ENCODE measurements around the gene LPCAT1. TPM values are rescaled to one million over a fixed set of nuclear protein-coding genes. Genes with fewer than 3 reads are reported as not detected.
"Not testable (repeated sequence)": the region's sequence is repeated elsewhere in the genome, so short reads cannot be mapped to it uniquely, and the experiment has no call there.

Gene LPCAT1
- polyA plus RNA-seq, 4 donors: 50.5 to 56.4 (median 51.4) TPM

- DNase-seq (ENCODE audit: low read depth in 4 of 4, low spot score in 3 of 4): no peak
Observed at GRCh38 chr5:1481266-1481958, 42.3 kb downstream of the LPCAT1 start.

DNA sequence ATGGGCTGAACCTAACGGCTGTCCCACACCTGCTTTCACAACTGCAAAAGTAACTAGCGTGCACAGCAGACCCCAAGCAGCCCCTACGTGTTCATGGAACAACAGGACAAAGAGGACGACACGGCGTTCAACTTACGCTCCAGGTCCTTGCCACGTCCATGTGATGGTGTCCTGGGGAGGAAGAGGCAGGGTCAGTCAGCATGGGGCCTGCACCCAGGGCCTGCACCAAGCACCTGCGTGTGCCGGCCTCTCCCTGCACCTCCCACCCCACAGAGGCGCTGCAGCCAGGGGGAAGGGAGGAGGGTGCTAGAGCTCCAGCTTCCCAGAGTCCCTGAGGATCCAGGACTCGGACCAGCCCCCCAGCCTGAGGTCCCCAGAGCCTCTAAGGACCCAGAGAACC is 43.0 kb downstream of the LPCAT1 start:
- no peak for DNase-seq (ENCODE audit: low read depth in 4 of 4, low spot score in 3 of 4)

DNA sequence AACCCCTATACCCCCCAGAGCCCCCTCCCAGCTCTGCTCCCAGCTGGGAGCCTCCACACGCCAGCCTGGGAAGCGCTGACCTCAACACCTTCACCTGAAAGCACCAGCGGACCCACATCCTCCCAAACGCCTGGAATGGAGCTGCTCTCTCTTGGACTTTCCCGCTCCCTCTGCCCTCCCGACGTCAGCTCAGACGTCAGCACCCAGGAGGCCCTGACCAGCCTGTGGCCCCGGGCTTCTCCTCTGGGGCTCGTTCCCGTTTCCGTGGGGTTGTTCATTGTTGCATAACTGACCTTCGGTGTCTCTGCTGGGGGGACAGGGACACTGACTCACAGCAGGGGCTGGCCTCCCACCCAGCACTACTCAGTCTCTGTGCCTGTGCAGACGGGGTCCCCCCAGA is 43.5 kb downstream of the LPCAT1 start:
- no peak for DNase-seq (ENCODE audit: low read depth in 4 of 4, low spot score in 3 of 4)

- DNase-seq (ENCODE audit: low read depth in 4 of 4, low spot score in 3 of 4): no peak
Observed at GRCh38 chr5:1479581-1480188, 44.1 kb downstream of the LPCAT1 start.

GRCh38 chr5:1479066-1479465 is 44.7 kb downstream of the LPCAT1 start:
- DNase-seq (ENCODE audit: low read depth in 4 of 4, low spot score in 3 of 4): no peak

- no peak for DNase-seq (ENCODE audit: low read depth in 4 of 4, low spot score in 3 of 4)
Observed at GRCh38 chr5:1478271-1479035, 45.3 kb downstream of the LPCAT1 start.

DNA sequence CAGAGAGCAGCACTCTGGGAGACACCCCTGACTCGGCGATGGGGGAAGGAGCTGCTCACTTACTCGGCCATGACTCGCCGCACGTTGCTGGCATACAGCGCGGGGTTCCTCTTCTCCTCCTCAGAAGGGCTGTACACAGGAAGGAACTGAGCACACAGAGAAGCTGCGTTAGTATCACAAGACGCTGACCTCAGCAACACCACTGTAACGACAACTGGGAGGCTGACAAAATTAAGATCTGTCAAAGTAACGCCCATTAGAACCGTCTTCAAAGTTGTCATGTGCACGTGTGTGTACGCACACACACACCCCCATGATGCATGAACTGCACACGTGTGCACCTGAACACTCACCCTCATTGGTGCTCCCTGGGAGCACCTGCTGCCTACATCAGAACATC is 46.4 kb downstream of the LPCAT1 start:
- no peak for DNase-seq (ENCODE audit: low read depth in 4 of 4, low spot score in 3 of 4)

- DNase-seq (ENCODE audit: low read depth in 4 of 4, low spot score in 3 of 4): no peak
Observed at GRCh38 chr5:1476967-1477310, 46.8 kb downstream of the LPCAT1 start.

- DNase-seq (ENCODE audit: low read depth in 4 of 4, low spot score in 3 of 4): no peak
Observed at GRCh38 chr5:1476181-1476966, 47.4 kb downstream of the LPCAT1 start.

GRCh38 chr5:1475544-1475900 is 48.2 kb downstream of the LPCAT1 start:
- not testable (repeated sequence) for DNase-seq (ENCODE audit: low read depth in 4 of 4, low spot score in 3 of 4)

- DNase-seq (ENCODE audit: low read depth in 4 of 4, low spot score in 3 of 4): no peak
Observed at GRCh38 chr5:1474866-1475543, 48.8 kb downstream of the LPCAT1 start.

GRCh38 chr5:1474183-1474839 is 49.4 kb downstream of the LPCAT1 start:
- DNase-seq (ENCODE audit: low read depth in 4 of 4, low spot score in 3 of 4): no peak

- DNase-seq (ENCODE audit: low read depth in 4 of 4, low spot score in 3 of 4): no peak
Observed at GRCh38 chr5:1473746-1474145, 50.0 kb downstream of the LPCAT1 start.

DNA sequence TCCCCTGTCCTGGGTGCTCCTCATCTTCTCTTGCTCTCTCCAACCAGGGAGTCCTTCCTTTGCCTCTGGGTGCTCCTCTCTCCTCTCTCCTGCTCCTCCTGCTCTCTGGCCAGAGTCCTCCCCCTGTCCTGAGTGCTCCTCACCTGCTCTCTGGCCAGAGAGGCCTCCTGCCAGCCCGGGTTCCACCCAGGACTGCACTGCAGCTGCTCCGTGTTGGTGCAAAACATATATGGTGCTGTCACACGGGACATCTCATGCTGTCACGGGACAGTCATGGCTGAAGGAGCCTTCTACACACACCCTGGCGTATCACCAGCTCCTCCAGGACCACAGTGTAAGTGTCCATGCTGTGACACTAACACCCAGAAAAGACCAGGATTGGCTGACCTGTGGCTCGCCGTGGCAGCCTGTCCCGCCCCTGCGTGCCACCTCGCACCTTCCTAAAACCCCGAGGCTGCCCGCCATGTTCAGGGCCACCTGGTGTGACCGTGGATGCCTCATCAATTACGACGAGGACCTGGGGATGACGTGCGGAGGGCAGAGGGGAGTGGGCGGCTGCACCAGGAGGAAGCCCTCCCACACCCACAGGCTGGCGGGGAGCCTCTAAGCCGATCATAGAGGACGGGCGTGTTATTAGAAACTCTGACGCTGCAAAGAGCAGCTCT is 50.7 kb downstream of the LPCAT1 start:
- DNase-seq (ENCODE audit: low read depth in 4 of 4, low spot score in 3 of 4): no peak

DNA sequence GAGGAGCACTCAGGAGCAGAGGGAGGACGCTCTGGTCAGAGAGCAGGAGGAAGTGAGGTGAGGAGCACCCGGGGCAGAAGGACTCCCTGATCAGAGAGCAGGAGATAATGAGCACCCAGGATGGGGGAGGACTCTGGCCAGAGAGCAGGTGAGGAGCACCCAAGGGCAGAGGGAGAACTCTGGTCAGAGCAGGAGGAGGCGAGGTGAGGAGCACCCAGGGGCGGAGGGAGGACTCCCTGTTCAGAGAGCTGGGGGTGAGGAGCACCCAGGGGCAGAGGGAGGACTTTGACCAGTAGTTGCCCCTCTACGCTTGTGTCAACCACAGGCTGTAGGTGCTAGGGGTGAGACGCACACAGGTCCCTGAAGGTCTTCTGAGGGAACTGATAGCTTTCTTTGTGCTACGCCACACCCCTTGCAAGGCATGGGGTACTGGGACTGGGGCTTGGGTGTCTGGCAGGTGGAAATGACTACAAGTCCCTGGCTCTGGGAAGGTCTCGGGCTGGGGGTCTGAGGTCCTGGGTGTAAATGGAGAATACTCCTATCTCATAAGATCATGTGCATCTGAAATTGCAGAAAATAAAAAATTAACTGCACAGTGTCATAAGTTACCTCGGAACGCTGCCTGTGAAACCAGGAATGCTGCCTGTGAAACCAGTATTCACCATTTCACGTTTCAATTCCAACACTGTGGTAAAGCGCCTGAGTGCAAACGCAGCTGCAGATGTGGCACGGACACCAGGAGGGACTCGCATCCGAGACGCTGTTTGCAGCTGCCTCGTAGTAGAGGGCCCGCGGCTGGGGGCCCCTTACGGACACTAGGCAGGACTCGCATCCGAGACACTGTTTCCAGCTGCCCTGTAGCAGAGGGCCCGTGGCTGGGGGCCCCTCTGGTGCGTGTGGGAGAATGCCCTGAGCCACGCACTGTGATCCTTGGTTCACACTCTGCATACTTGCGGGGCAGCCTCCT is 51.5 kb downstream of the LPCAT1 start:
- DNase-seq (ENCODE audit: low read depth in 4 of 4, low spot score in 3 of 4): no peak

DNA sequence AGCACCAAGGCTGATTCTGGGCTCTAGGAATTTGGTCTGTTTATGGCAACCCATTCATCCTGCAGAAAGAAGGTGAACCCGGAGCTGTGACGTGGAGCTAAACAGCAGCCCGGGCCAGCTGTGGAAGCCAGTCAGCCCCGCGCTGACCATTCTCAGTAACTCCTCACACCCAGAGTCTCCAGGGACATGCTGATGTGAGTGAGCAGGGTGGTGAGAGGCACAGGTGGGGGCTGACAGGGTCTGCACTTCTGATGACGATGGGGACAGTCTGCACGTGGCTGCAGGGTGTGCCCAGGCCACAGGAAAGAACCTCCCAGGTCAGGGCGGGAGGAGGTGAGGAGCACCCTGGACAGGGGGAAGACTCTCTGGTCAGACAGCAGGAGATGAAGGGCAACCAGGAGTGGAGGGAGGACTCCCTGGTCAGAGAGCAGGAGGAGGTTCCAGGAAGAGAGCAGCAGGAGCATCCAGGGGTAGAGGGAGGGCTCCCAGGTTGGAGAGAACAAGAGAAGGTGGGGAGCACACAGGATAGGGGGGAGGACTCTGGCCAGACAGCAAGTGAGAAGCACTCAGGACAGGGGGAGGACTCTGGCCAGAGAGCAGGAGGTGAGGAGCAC is 52.4 kb downstream of the LPCAT1 start:
- DNase-seq (ENCODE audit: low read depth in 4 of 4, low spot score in 3 of 4): no peak

DNA sequence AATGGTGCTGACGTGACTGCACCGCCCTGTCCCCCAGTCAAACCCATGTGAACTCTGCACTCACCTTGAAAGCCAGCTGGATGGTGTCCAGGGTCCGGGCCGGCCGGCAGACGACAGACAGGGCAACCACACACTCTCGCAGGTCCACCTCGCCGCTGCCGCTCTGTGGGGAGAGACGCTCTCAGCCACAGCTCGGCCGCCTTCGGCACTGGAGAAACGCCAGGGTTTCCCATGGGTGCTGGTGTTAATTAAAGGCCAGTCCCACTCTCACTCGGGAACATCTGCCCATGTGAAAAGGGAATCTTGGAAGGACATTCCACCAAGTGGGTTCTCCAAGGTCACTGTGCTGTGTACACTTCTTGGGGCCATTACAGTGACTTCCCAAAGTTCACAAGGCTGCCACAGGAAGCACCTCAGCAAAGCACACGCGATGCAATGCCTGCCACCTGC is 53.0 kb downstream of the LPCAT1 start:
- DNase-seq (ENCODE audit: low read depth in 4 of 4, low spot score in 3 of 4): no peak

All from left renal pelvis (tissue), 4 donors.